HG02763 (cell line): ENCODE data around the gene GSG1L2.
"Not testable (repeated sequence)": the region's sequence is repeated elsewhere in the genome, so short reads cannot be mapped to it uniquely, and the experiment has no call there.

ENCODE experiments used
- ATAC-seq: cut with Tn5 transposase; IDR thresholded peaks from one replicate; pipeline ENCODE4 v1.9.1; 2021; ENCODE audit warnings: mild to moderate bottlenecking, moderate library complexity; ENCODE audit not compliant: unreplicated experiment

The GSG1L2 gene

DNA sequence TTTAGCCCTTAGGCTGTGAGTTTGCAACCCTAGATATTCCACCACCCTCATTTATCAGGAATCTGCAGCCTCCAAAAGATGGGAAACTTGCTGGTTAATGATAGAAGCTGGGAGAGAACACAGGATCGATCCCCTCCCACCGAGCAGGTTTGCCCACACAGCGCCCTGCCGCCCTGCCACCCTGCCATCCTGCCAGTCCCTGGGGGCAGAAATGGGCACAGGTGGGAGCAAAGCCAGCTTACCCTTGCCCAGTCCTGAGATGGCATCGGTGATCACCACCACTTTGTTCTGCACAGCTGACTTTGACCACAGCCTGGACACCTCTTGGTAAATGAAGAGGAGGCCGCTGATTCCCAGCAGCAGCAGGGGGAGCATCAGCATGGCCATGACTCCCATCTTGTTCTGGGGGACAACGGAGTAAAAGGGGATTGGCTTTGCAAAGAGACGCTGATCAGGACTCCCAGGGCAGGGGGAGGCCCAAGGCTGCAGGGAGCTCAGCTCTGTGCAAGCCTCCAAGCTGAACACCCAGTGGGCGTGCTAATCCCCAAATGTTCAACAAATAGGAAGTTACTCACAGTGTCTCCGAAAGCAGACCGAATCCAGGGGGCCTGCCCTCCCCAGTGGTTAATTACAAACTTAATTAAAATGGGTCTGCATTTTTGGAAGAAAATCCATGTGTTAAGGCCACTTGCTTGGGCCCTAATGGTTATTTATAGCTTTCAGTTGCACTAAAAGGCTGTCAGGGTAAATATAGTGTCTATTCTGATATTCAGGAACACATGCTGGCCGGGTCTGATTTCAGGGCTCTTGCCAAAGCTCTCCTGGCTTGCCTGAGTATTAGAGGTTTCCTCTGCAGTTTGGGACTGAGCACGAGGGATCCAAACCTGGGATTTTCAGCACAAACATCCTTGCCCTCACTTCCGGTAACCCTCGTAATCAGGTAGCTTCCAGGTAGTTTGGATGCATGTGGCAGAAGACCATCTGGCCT is 30.7 kb downstream of the GSG1L2 start, which contains the start of gene DHRS7C:
Gene DHRS7C, minus strand, starts transcription at position 704 of the 988 bp plus-strand sequence. Its CDS starts 308 bp downstream, at position 396.
- ATAC-seq, result no peak

DNA sequence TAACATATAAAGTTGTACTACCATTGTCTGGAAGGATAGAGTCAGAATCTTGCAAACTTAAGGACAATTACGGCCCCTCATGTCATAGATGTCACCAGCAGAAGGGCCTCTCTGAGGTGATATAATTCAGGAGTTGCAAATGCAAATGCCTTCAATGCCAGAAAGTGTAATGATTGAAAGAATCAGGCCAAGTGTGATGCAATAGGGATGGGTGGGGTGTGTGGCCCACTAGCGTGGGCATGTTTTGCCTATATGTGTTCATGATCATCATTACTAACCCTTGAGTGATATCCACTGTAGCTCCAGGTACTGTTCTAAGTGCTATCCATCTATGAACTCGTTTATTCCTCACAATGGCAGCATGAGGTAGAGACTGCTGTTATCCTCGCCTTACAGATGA is 31.6 kb downstream of the GSG1L2 start:
- ATAC-seq, result no peak

DNA sequence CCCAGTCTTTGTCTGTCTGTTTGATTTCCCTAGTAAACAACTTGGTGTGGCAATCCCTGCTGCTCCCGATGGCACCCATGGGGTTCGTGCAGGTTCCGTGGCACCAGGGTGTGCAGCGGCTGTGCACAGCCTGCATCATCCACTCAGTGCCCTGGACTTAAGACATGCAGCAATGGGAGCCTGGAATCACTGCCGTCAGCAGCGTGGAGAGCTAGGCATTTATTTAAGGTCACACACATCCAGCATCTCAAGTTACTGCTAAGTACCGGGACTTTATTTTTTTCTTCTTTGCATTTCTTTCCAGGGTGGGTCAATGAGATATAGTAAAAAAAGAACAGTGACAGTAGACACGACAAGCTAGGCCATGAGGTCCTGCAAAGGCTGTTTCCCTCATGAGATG is 33.3 kb downstream of the GSG1L2 start:
- no peak for ATAC-seq

DNA sequence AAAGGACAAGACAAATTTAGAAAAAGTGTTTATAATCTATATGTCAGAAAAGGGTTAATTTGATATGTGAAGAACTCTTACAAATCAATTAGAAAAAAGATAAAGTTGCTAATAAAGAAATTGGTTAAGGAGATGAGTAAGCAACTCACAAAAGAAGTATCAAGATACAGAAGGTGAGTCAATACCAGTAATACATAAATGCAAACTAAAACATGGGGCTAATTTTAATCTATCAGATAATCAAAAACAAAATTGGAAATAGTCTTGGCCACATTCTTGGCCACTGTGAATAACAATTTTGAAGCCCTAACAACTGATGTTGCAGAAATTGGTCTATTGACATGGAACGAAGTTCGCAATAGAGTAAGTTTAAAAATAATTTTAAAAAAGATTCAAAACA is 37.3 kb downstream of the GSG1L2 start:
- ATAC-seq, result no peak

DNA sequence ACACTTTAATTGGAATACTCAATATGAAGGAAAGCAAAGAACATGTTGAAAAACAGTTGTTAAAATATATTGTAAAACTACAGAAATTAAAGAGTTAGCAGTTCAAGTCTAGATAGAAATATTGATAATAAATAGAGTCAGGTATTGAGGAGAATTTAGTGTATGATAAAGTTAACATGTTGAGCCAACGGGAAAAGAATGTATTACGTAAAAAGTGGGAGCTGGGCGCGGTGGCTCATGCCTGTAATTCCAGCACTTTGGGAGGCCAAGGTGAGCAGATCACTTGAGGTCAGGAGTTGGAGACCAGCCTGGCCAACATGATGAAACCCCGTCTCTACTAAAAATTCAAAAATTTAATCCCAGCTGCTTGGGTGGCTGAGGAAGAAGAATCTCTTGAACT is 38.4 kb downstream of the GSG1L2 start:
- not testable (repeated sequence) for ATAC-seq

DNA sequence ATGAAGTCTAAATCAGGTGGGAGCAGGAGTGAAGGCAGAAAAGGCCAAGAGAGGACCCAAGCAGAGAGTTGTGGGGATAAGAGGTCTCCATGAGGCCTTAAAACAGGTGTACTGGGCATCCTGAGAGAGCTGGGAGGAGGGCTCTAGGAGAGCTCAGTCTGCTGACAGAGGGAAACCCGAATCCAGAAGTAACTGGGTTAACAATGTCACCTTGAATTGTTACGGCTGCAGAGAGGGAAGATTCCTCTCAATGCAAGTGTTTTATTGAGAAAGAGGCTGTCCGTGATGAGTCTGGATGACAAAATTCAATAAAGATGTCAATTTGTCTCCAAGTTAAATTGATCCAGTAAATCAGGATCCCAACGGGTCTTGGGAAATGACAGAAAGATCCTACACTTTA is 38.8 kb downstream of the GSG1L2 start:
- no peak for ATAC-seq

DNA sequence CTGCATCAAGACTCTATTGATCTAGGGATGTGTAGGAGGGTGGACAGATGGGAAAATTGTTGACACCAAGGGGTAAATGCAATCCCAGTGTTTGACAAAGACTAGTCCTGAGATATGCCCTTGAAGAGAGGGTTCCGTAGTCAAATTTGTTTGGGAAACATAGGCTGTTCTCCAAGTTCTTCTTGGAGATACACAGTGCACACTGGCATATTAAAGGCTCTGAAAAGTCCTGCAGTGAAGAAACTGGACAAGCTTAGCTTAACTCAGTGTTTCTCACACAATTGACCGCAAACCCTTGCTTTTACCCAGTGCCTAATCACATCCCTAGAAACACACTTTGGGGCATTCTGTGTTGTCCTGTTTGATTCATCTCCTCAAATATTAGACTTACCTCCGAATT is 41.3 kb downstream of the GSG1L2 start:
- ATAC-seq, result no peak

DNA sequence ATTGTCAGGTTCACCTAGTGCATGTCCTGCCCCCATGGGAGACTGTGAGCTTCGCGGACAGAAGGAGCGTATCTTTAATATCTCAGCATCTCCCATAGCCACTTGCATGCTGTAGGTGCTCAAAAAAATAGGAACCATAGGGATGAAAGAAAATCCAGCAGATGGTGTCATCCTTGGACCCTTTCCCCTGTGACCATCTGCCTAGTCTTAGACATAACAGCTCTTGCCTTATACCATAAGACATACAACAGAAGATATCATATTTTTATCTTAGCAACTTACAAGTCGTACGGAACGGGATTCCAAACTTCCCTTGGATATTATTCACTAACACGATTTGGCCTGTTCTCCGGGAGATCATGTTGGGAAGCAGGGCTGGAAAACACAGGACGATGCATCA is 45.0 kb downstream of the GSG1L2 start:
- no peak for ATAC-seq

DNA sequence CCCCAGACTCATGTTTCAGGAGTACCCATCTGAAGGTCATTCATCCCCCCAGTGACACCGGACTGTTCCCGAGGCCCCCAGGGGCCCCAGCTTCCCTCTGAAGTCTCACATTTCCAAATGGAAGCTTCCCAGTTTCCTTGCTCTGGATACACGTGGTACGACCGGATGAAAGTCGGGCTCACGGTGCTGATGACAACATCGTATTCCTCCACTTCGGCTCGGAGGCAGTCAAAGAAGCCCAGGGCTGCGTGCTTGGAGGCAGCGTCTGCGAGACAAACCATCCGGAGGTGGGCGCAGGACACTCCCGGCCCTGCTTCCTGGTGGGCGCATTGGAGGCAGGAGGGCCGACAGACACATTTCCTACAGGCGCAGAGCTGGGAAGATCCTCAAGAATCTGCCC is 49.2 kb downstream of the GSG1L2 start:
- no peak for ATAC-seq

DNA sequence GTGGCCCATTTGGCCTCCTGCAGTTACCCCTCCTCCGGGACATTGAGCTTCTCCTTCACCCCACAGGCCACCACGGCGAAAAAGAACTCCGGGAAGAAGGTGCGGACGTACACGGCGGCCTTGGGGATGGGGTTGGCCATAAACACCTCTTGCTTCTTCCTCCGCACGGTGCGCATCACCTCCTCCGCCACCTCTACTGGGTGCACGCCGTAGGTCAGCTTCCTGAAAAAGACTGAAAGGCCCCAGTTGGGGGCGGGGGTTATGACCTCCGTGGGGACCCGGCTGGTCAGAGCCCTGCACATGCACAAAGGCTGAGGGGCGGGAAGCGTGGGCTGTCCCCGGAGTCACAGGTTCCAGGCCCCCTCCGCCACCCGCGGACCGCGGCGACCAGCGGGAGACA is 50.4 kb downstream of the GSG1L2 start:
- no peak for ATAC-seq

DNA sequence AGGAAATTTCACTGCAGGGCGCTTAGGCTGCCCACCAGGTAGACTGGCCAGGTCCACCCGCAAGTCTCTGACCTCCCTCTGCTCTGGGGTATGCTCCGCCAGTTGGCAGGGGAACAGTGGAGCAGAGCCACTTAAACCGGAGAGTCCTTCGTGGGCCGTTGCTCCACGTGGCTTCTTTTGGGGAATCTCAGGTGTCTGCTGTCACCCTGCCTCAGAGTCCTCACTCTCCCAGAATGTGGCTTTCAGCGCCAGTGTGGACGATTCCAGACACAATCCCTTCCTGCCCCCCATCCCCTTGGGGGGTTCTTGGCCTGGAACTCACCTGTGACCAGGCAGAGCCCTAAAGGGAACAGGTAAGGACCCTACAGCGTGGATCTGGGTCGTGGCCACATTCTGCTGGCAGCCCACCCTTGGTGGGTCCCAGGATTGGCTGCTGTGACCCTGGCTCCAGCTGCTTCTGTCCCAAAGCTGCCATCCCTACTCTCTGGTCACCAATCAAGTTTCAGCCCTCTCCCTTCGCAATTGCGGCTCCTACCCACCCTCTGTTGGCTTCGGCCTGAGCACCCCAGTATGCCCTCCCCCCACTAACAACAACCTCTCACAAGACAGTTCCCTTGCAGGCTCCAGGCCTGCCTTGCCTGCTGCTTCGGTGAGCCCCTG is 52.7 kb downstream of the GSG1L2 start:
- no peak for ATAC-seq

DNA sequence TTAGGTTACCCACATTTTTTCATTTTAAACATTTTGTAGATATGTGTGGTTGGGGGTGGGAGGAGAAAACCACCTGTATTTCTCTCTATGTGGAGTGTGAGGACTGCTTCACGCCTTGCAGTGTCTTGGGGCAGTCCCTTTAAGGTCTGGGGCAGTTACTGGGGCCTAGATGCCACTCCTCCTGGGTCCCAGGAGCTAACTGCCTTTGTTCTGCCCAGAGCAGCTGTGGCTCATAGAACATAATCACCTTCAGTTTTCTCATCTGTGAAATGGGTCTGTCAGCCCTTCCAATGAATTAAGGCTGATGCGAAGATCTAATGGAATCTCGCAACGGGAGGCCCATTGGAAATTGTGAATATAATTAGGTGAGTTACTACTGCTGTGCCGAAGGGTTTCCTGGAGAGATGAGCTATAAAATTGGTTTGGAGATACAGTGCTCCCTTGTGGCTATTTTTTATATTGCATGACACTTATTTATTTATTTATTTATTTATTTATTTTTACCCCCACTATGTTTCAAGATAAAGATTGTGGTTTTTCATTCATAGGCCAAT is 53.4 kb downstream of the GSG1L2 start:
- ATAC-seq, result no peak

DNA sequence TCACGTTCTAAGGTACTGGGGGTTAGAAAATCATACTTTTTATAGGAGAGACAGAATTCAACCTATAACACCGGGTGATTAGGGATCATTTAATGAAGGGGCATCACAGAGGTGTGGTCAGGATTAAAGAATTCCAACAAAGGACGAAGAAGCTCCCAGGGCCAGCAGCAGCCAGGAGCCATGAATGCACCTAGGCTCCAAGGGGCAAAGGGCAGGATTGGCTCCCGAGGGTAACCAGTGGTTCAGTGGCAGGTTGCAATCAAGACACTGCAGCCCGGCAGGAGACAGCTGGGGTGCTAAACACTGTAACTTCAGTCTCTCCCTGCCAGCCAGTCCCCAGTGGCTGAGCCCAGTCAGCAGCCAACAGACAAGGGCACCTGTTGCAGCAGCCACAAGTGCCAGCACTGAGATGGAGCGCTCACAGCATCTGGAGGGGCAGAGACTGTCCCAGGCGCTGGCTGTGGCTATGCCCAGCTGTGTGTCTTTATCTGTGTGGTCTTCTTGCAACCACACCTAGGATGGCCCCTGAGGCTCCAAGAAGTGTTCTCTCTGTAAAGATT is 54.4 kb downstream of the GSG1L2 start:
- no peak for ATAC-seq

DNA sequence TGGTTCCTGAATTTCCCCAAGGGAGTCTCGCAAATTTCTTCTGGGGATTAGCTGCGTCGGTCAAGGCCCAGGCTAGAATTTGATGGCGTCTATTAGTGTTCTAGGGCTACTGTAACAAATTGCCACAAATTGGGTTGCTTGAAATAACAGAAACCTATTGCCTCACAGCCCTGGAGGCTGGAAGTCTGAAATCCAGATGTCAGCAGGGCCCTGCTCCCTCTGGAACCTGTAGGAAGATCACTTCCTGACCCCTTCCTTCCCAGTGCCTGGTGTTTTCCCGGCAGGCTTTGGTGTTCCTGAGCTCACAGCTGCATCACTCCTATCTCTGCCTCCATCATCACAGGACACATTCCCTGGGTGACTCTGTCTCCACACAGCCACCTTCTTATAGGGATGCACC is 54.9 kb downstream of the GSG1L2 start:
- ATAC-seq, result no peak

DNA sequence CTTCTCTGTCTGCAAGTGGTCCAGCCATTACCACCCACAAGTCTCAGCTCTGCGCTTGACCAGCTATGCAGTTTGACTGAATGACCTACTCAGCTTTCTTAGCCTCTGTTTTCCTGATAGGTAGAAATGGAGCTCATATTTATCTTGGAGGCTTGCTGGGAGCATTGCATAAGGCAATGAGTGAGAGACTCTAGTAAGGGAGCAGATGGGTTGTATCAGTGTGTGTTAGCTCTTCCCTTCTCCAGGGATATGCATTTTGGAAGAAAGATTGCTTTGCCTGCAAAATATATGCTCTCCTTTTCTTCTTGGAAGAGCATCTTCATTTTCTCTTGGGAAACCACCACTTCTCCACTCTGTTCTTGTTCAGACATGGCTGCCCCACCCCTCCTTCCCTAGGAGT is 56.6 kb downstream of the GSG1L2 start:
- no peak for ATAC-seq

DNA sequence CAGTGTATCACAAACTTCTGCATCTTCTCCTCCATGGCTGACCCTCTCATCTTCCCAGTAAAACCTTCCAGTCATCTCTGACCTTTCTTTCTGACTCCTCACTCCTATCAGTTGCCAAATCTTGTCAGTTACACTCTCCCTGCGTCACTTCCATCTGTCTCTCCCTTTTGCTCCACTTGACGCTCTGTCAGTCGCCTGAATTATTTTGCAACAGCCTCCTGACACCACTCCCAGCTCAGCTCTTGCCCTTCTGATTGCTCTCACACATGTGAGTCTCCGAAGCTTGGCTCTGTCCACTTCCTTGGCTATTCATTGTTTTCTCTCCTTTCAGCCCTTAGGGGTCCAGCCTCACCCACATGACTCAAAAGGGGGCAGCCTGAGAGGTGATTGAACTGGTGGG is 58.2 kb downstream of the GSG1L2 start:
- ATAC-seq, result no peak

DNA sequence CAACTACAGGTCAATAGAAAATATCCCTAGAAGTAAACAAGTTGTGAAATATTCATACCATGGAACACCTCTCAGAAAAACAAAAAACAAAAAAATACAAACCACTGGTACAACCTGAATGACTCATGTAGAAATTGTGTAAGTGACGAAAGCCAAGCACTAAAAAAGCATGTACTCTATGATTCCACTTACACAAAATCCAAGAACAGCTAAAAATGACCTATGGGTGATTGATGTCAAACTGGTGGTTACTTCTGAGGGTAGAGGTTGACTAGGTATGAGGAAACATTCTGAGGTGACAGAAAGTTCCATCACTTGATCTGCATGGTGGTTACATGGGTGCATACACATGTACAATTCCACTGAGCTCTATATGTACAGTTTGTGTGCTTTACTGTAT is 61.6 kb downstream of the GSG1L2 start:
- ATAC-seq, result no peak

DNA sequence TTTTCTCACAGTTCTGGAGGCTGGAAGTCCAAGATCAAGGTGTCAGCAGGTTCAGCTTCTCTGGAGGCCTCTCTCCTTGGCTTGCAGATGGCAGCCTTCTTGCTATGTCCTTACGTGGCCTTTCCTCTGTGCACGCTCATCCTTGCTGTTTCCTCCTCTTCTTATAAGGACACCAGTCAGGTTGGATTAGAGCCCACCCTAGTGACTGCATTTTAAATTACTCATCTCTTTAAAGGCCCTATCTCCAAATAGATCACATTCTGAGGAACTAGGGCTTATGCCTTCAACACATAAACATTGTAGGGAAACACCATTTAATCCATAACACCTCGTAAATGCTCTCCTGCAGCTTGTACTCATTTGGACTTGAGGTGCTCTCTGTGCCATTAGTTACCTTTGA is 66.8 kb downstream of the GSG1L2 start:
- no peak for ATAC-seq
